ENCODE measurements around the gene RICTOR. TPM values are rescaled to one million over a fixed set of nuclear protein-coding genes. Genes with fewer than 3 reads are reported as not detected.

The RICTOR gene
- total and polyA plus RNA-seq, 9 of the 15 experiments (the other 6 are each of a cell fraction or from before 2014, with no cell fraction given): 13.9 to 46.6 (median 22.6) TPM

- TF ChIP-seq REST (IDR thresholded peaks at IDR 0.05; ENCODE audit: borderline replicate concordance): peak; percentile 29; the same call in 1 of the 2 replicates
- no peak for TF ChIP-seq REST (CRISPR knock-in tag; IDR thresholded peaks at IDR 0.05; ENCODE audit: low read depth)
- no peak for TF ChIP-seq NBN (IDR thresholded peaks at IDR 0.05; ENCODE audit: low read depth)
- no peak for TF ChIP-seq KDM5B (IDR thresholded peaks at IDR 0.05; ENCODE audit: insufficient replicate concordance, low read depth, low read length)
- TF ChIP-seq ERF (CRISPR knock-in tag; IDR thresholded peaks at IDR 0.05): no peak
- TF ChIP-seq TGIF2 (CRISPR knock-in tag; IDR thresholded peaks at IDR 0.05): no peak
- TF ChIP-seq, protein P1, sequence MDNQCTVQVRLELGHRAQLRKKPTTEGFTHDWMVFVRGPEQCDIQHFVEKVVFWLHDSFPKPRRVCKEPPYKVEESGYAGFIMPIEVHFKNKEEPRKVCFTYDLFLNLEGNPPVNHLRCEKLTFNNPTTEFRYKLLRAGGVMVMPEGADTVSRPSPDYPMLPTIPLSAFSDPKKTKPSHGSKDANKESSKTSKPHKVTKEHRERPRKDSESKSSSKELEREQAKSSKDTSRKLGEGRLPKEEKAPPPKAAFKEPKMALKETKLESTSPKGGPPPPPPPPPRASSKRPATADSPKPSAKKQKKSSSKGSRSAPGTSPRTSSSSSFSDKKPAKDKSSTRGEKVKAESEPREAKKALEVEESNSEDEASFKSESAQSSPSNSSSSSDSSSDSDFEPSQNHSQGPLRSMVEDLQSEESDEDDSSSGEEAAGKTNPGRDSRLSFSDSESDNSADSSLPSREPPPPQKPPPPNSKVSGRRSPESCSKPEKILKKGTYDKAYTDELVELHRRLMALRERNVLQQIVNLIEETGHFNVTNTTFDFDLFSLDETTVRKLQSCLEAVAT (IDR thresholded peaks at IDR 0.05): no peak
- no peak for TF ChIP-seq ZNF778 (CRISPR knock-in tag; IDR thresholded peaks at IDR 0.05)
- TF ChIP-seq SMARCA5 (IDR thresholded peaks at IDR 0.05): no peak
- TF ChIP-seq TEAD4 (IDR thresholded peaks at IDR 0.05; ENCODE audit: low read length): no peak
- no peak for TF ChIP-seq TEAD4 (CRISPR knock-in tag; IDR thresholded peaks at IDR 0.05; ENCODE audit: borderline replicate concordance)
- no peak for TF ChIP-seq MTA2 (IDR thresholded peaks at IDR 0.05; ENCODE audit: low read depth)
- TF ChIP-seq, protein P2, sequence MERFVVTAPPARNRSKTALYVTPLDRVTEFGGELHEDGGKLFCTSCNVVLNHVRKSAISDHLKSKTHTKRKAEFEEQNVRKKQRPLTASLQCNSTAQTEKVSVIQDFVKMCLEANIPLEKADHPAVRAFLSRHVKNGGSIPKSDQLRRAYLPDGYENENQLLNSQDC (CRISPR knock-in tag; IDR thresholded peaks at IDR 0.05): no peak
- TF ChIP-seq ZNF717 (CRISPR knock-in tag; IDR thresholded peaks at IDR 0.05): no peak
- no peak for TF ChIP-seq POLR2G (IDR thresholded peaks at IDR 0.05; ENCODE audit: low read depth, low read length)
- TF ChIP-seq, protein P3, sequence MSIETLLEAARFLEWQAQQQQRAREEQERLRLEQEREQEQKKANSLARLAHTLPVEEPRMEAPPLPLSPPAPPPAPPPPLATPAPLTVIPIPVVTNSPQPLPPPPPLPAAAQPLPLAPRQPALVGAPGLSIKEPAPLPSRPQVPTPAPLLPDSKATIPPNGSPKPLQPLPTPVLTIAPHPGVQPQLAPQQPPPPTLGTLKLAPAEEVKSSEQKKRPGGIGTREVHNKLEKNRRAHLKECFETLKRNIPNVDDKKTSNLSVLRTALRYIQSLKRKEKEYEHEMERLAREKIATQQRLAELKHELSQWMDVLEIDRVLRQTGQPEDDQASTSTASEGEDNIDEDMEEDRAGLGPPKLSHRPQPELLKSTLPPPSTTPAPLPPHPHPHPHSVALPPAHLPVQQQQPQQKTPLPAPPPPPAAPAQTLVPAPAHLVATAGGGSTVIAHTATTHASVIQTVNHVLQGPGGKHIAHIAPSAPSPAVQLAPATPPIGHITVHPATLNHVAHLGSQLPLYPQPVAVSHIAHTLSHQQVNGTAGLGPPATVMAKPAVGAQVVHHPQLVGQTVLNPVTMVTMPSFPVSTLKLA (conservative IDR thresholded peaks at IDR 0.05): no peak
- peak; percentile 74 for TF ChIP-seq CBFA2T3 (IDR thresholded peaks at IDR 0.05)
- no peak for TF ChIP-seq NR3C1 (CRISPR knock-in tag; IDR thresholded peaks at IDR 0.05)
- TF ChIP-seq RFX5 (IDR thresholded peaks at IDR 0.05; ENCODE audit: low read depth, low read length): no peak
Measured at GRCh38 chr5:39055027-39055767, 19.0 kb downstream of the RICTOR start (continued).
